ENCODE measurements around the gene LRRFIP1.

The LRRFIP1 gene

DNA sequence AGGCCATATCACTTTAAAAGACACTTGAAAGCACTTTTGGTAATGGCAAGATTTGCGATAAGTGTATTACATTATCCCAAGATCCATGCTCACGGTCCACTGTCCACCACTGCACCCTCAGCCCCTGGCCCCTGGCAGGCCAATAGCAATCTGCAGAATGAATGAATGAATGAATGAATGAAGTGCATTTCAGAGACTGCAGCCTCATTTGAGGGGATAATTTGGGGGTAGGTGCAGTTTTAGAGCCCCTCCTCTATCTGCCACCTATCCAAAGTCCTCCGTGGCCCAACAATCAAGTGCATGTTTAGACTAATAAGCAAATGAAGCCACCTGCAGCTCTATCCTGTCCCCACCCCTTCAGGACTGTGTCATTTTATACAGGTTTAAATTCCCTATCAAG is 169.9 kb downstream of the LRRFIP1 start:
- no peaks in the 10 kb centered on the region for H3K4me1 ChIP-seq (ENCODE audit: insufficient read depth, low read length)
- no peaks in the 10 kb centered on the region for H3K9me3 ChIP-seq (ENCODE audit: insufficient read depth, low read length, severe bottlenecking)
- H3K4me3 ChIP-seq (ENCODE audit: low read depth in 1 of 2, low read length in 2 of 2) = no peak overlapping the region
- no peaks in the 10 kb centered on the region for H3K27me3 ChIP-seq (ENCODE audit: insufficient read depth, low read length, poor library complexity)
- DNase-seq (no peak), ATAC-seq (ENCODE audit: insufficient read depth, low read depth) (no peak)
- H3K27ac ChIP-seq (ENCODE audit: low read length) = no peak overlapping the region
- no peak overlapping the region for H3K9ac ChIP-seq (ENCODE audit: low read depth, low read length)
- H3K36me3 ChIP-seq (ENCODE audit: insufficient read depth, low read length) = no peaks in the 10 kb centered on the region
- H3K79me2 ChIP-seq (ENCODE audit: insufficient read depth, low read length) = no peaks in the 10 kb centered on the region
- H2AFZ ChIP-seq (ENCODE audit: low read depth, low read length) = no peak overlapping the region
- no peak overlapping the region for H3K4me2 ChIP-seq (ENCODE audit: insufficient read depth, low read length)
- H4K20me1 ChIP-seq (ENCODE audit: insufficient read depth, low read length) = no peaks in the 10 kb centered on the region
- no peak for TF ChIP-seq EZH2 (IDR thresholded peaks at IDR 0.05; ENCODE audit: borderline replicate concordance, low read depth, low read length, severe bottlenecking)
- TF ChIP-seq, protein P1, sequence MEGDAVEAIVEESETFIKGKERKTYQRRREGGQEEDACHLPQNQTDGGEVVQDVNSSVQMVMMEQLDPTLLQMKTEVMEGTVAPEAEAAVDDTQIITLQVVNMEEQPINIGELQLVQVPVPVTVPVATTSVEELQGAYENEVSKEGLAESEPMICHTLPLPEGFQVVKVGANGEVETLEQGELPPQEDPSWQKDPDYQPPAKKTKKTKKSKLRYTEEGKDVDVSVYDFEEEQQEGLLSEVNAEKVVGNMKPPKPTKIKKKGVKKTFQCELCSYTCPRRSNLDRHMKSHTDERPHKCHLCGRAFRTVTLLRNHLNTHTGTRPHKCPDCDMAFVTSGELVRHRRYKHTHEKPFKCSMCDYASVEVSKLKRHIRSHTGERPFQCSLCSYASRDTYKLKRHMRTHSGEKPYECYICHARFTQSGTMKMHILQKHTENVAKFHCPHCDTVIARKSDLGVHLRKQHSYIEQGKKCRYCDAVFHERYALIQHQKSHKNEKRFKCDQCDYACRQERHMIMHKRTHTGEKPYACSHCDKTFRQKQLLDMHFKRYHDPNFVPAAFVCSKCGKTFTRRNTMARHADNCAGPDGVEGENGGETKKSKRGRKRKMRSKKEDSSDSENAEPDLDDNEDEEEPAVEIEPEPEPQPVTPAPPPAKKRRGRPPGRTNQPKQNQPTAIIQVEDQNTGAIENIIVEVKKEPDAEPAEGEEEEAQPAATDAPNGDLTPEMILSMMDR (IDR thresholded peaks at IDR 0.05; ENCODE audit: borderline replicate concordance, extremely low read depth, low read length, poor library complexity, severe bottlenecking) = no peak

DNA sequence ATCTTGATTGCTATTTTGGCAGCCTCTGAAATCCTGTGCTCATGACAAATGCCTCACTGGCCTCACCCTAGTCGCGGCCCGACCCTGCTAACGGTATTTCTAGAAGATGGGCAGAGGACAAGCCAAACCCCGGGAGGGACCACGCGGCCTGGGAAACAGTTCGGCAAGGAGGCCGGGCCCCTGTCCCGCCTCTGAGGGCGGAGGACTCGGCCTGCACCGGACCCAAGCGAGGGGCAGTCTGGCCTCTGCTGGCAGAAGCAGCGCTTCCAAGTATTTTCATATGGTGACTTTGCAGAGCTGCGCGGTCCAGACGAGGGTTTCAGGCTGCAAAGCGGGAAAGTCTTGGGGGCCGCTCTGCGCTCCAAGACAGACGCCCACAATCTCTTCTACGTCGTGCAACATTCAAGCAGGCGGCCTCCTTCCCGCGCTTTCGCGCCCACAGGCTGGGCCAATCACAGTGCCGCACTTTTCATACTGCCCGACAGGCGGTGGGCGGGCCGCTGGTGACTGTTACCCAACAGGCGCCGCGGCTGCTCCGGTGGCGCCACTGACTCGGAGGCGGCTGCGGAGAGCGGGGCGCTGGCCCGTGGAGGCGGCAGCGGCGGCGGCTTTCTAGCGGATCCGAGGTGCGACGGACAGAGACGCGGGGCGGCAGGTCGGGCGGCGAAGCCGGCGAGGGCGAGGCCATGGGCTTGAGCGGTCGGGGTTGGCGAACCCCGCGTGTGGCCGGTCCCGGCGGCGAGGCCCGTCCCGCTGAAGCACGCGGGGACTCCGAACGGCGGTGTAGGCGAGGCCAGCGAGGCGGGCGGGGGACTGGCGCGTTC is 171.1 kb downstream of the LRRFIP1 start, which contains the start of gene RBM44:
TSS of gene RBM44 (plus strand) at position 544 of the 824 bp plus-strand sequence. CDS start 14,831 bp downstream, outside the sequence.
- no peak within 1 kb of the TSS for H3K27ac ChIP-seq (ENCODE audit: low read length)
- H4K20me1 ChIP-seq (ENCODE audit: insufficient read depth, low read length) = no peaks in the 10 kb centered on the region
- no peaks in the 10 kb centered on the region for H3K36me3 ChIP-seq (ENCODE audit: insufficient read depth, low read length)

DNA sequence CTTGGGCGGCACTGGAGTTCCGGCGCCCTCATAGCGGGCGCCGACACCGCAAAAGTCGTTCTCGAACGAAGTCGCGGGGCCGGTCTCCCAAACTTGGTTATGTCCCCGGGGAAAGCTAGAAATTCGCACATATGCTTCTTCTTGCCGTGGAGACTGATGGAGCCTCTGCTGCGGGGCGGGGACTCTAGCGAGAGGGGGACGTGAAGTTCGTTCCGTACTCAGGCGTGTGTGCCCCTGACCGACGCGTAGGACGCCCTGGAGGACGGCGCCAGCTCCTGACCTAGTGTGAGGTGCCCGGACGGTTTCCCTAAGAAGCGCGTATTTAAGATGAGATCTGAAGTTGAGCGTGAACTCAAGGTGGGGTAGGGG is 171.7 kb downstream of the LRRFIP1 start:
- Histone ChIP-seq H3K4me3 (ENCODE audit: low read depth in 1 of 2, low read length in 2 of 2) (no peak overlapping the region), H3K36me3 (ENCODE audit: insufficient read depth, low read length) (no peaks in the 10 kb centered on the region), H3K9me3 (ENCODE audit: insufficient read depth, low read length, severe bottlenecking) (no peaks in the 10 kb centered on the region), H3K4me2 (ENCODE audit: insufficient read depth, low read length) (no peak overlapping the region), H3K27me3 (ENCODE audit: insufficient read depth, low read length, poor library complexity) (no peaks in the 10 kb centered on the region), H3K4me1 (ENCODE audit: insufficient read depth, low read length) (no peaks in the 10 kb centered on the region), H2AFZ (ENCODE audit: low read depth, low read length) (no peak overlapping the region), H3K9ac (ENCODE audit: low read depth, low read length) (no peak overlapping the region), H3K79me2 (ENCODE audit: insufficient read depth, low read length) (no peaks in the 10 kb centered on the region), H4K20me1 (ENCODE audit: insufficient read depth, low read length) (no peaks in the 10 kb centered on the region), H3K27ac (ENCODE audit: low read length) (no peak overlapping the region)
- TF ChIP-seq, protein P1 (IDR thresholded peaks at IDR 0.05; ENCODE audit: borderline replicate concordance, extremely low read depth, low read length, poor library complexity, severe bottlenecking) = no peak
- no peak for TF ChIP-seq EZH2 (IDR thresholded peaks at IDR 0.05; ENCODE audit: borderline replicate concordance, low read depth, low read length, severe bottlenecking)
- no peak for ATAC-seq (ENCODE audit: insufficient read depth, low read depth)
- no peak for DNase-seq

More for the DNA sequence above, 171.1 kb downstream of the LRRFIP1 start, which contains the start of gene RBM44:
- no peak within 1 kb of the TSS for H2AFZ ChIP-seq (ENCODE audit: low read depth, low read length)
- no peaks in the 10 kb centered on the region for H3K4me1 ChIP-seq (ENCODE audit: insufficient read depth, low read length)
- no peak within 1 kb of the TSS for H3K9ac ChIP-seq (ENCODE audit: low read depth, low read length)
- H3K27me3 ChIP-seq (ENCODE audit: insufficient read depth, low read length, poor library complexity) = no peaks in the 10 kb centered on the region
- no peak within 1 kb of the TSS for H3K4me2 ChIP-seq (ENCODE audit: insufficient read depth, low read length)
- ATAC-seq (ENCODE audit: insufficient read depth, low read depth) = no peak
- TF ChIP-seq, protein P1 (IDR thresholded peaks at IDR 0.05; ENCODE audit: borderline replicate concordance, extremely low read depth, low read length, poor library complexity, severe bottlenecking) = no peak
- TF ChIP-seq EZH2 (IDR thresholded peaks at IDR 0.05; ENCODE audit: borderline replicate concordance, low read depth, low read length, severe bottlenecking) = no peak
- H3K4me3 ChIP-seq (ENCODE audit: low read depth in 1 of 2, low read length in 2 of 2) = no peak within 1 kb of the TSS
- no peaks in the 10 kb centered on the region for H3K79me2 ChIP-seq (ENCODE audit: insufficient read depth, low read length)
- no peak for DNase-seq
- H3K9me3 ChIP-seq (ENCODE audit: insufficient read depth, low read length, severe bottlenecking) = no peaks in the 10 kb centered on the region
